GM18873 (cell line): ENCODE results near the gene PAAF1.

Experiments used
- ATAC-seq: cut with Tn5 transposase; IDR thresholded peaks from one replicate; pipeline ENCODE4 v1.9.1; 2021; ENCODE audit warnings: mild to moderate bottlenecking, moderate library complexity, moderate number of reproducible peaks; ENCODE audit not compliant: unreplicated experiment, low FRiP score

PAAF1 gene, protein sequence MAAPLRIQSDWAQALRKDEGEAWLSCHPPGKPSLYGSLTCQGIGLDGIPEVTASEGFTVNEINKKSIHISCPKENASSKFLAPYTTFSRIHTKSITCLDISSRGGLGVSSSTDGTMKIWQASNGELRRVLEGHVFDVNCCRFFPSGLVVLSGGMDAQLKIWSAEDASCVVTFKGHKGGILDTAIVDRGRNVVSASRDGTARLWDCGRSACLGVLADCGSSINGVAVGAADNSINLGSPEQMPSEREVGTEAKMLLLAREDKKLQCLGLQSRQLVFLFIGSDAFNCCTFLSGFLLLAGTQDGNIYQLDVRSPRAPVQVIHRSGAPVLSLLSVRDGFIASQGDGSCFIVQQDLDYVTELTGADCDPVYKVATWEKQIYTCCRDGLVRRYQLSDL

DNA sequence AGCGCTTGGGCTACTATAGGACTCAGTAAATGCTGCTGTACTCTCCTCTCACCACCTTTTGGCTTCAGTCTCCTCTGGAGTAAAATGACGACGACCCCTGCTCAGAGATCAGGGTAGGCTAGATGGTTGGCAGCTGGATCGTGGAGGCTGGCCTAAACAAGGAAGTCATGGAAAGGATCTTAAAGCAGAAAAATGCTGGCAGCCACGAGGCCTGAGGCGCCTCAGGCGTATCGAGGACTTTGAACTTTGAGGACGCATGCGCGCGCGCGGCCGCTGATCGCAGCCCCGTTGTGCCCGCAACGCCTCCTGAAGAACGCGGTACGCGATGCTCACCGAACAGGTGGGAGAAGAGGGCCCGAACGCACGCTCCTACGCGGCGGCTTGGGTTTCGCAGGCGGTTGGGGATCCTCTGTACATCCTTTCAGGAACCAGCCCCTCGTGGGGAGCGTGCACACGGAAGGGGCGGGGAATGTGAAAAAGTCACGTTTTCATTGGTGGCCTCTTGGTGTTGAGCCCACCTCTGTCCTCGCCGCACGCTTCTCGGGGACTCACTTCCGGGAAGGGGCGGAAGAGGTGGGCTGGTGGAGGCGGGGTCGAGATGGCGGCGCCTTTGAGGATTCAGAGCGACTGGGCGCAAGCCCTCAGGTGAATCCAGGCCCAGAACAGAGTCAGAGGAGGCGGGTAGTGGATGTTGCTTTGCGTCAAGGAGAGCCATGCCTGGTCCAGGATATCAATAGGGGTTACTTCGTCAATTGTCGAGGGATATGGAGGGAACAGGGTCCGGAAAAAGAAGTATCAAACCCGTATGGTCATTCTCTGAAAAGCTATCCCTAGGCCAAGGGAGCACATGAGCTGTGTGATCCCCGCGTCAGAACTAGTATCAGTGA lies at the start of gene PAAF1, which contains the start of gene COA4:
Gene PAAF1, plus strand, starts transcription at position 576 of the 887 bp plus-strand sequence. Its CDS starts 23 bp downstream, at position 599.
Gene COA4, minus strand, starts transcription at position 423 of the 887 bp plus-strand sequence. CDS start 3,468 bp downstream, outside the sequence.
- ATAC-seq = peak; percentile 93

- ATAC-seq = no peak
Observed at GRCh38 chr11:73830261-73830660, 46.5 kb upstream of the PAAF1 start.

- no peak for ATAC-seq
Observed at GRCh38 chr11:73833067-73833466, 43.7 kb upstream of the PAAF1 start.

- no peak for ATAC-seq
Observed at GRCh38 chr11:73838443-73839122, 38.2 kb upstream of the PAAF1 start.

GRCh38 chr11:73839123-73839457 lies 37.7 kb upstream of the PAAF1 start:
- ATAC-seq = no peak

- no peak for ATAC-seq
Observed at GRCh38 chr11:73851046-73851764, 25.6 kb upstream of the PAAF1 start.

DNA sequence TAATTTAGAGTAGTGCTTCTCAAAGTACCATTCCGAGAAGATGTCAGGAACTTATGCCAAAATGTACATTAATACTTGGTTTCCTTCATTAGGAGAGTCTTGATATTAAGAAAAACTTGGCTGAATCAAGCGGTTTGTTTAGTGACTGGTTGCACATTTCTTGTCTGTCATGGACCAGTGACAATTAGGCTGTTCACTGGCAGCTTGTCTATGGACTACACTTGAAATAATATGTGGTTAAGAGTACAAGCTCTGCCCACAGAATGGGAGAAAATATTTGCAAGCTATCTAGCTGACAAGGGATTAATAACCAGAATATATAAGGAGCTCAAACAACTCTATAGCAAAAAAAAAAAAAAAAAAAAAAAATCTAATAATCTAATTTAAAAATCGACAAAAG lies 24.8 kb upstream of the PAAF1 start:
- ATAC-seq = no peak

- ATAC-seq = no peak
Observed at GRCh38 chr11:73854680-73855079, 22.1 kb upstream of the PAAF1 start.

- ATAC-seq = no peak
Observed at GRCh38 chr11:73856031-73856567, 20.7 kb upstream of the PAAF1 start.

DNA sequence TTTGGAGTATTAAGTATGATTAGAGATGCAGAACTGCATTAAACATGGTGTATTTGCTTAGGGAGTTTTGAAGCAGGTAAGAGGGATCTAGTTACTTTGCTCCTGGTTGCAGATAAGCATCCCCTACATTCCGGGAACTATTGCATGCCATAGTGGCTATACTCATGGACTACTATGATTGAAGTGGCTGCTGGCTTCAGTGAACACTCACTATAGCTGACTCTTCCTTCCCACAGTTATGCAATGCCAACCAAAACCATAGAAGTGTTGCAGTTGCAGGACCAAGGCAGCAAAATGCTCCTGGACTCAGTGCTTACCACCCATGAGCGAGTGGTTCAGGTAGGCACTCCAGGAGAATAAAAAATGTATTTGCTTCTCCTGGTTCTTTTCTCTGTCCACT lies 17.1 kb upstream of the PAAF1 start:
- no peak for ATAC-seq

DNA sequence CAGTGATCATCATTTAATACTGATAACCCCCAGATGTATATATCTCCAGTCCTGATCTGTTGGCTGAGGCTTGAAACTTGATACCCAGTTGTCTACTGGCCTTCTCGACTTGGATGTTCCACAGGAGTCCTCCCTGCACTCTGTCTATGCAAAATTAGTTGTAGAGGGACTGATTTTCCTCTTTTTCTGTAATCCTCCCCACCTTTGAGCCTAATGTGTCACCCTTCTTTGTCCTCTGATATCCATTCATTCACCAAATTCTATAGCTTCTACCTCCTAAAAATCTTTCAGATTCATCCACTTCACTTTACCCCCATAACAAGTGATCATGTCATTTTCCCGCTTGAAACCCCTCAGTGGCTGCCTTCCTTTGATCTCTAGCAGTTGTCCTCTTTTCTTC lies 16.6 kb upstream of the PAAF1 start:
- no peak for ATAC-seq

GRCh38 chr11:73862986-73863385 lies 13.8 kb upstream of the PAAF1 start:
- ATAC-seq = no peak

DNA sequence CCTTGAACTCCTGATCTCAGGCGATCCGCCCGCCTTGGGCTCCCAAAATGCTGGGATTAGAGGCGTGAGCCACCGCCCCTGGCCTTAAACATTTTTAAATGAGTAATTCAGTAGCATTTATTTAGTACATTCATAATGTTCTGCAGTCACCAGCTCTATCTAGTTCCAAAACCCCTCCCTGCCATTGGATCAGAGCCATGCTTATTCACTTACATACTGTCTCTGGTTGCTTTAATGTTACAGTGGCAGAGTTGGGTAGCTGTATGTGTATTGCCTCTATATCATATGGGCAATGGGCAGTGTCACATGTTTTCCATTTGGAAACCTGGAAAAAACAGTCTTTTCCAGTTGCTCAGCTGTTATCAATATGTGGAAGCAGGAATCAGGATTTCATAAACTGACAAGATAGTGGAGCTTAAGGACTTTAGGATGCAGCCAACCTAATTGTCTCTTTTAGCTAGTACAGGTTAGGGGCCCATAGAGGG lies 10.7 kb upstream of the PAAF1 start:
- ATAC-seq = no peak

GRCh38 chr11:73866586-73866996 lies 10.2 kb upstream of the PAAF1 start:
- no peak for ATAC-seq

GRCh38 chr11:73869332-73869949 lies 7.4 kb upstream of the PAAF1 start:
- ATAC-seq = no peak

- no peak for ATAC-seq
Observed at GRCh38 chr11:73870261-73870660, 6.5 kb upstream of the PAAF1 start.

- ATAC-seq = no peak
Observed at GRCh38 chr11:73872749-73873357, 3.9 kb upstream of the PAAF1 start.

GRCh38 chr11:73875380-73875779 lies 1.4 kb upstream of the PAAF1 start:
- ATAC-seq = no peak

- no peak for ATAC-seq
Observed at GRCh38 chr11:73875840-73876239, 959 bp upstream of the PAAF1 start.
